Activated CD4-positive, alpha-beta T cell treated with anti-CD3 and anti-CD28 coated beads for 24 hours (primary cell): ENCODE results near the gene TMPRSS11A.

Experiments
- DNase-seq, 2 donors: peaks; one replicate each; pipeline ENCODE4 v3.0.0-alpha.2; 2020; ENCODE audit warnings: low read depth in 2 of 2

TMPRSS11A gene

DNA sequence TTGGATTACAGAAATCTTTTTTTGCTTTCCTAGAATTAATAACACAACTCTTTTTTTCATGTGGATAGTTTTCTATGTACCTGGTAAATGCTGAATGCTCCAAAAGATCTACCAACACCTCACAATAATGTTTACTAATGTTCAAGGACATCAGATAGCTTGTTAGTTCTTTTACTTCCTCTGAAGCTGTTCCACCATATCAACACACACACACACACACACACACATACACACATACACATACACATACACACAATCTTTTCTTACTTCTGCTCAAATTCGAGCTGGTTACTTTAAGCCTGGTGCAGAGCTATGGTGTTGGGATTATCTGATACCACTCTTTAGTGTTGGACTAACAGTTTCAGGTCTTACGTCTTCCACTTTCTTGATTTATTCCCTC, 51.2 kb downstream of the TMPRSS11A start:
- no peak for DNase-seq

DNA sequence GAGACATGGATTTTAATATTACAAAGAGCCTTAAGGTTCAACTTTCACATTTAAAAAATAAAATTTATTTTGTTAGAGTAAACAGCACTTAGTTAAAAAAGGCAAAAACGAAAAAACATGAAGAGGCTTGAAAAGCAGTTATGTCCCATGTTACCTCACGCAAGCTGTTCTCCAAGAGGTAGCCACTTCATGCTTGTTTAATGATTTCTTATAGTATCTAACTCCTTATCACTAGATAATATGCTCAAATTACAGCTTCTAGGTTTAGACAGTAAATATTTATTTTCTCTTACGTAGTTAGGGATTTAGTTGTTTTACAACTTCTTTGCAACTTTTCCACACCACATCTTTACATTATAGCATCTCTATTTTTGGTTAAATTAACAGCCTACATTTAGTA, 51.7 kb downstream of the TMPRSS11A start:
- DNase-seq, result no peak

DNA sequence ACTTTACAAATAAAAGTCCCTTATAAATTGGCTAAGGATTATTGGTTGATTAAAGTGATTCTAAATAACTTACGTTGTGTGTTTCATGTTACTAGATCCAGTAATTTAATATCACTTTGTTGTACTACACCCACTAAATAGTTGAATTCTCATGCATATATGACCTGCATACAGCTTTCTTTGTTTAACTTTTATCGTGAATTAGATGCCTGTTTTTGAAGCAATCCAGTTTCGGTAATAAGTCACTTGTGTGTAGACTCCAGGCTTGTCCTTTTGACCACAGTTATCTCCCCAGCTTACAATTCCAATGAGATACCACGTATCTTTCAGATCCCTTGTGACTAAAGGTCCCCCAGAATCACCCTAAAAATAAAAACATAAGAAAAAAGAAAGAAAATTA, 52.2 kb downstream of the TMPRSS11A start:
- DNase-seq, result no peak

DNA sequence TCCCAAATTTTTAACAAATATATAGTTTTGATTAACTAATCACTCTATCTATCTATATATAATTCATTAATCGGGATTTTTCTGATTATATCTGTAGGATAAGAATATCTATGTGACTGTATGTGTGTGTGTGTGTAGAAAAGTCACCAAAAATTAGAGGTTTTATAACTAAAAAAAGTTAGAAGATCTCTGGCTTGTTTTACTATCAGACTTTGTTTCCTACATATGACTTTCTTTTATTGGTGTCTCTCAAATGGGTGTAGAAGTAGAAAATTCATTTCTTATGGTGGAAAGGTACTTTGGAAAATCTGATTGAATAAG, 52.7 kb downstream of the TMPRSS11A start:
- no peak for DNase-seq

DNA sequence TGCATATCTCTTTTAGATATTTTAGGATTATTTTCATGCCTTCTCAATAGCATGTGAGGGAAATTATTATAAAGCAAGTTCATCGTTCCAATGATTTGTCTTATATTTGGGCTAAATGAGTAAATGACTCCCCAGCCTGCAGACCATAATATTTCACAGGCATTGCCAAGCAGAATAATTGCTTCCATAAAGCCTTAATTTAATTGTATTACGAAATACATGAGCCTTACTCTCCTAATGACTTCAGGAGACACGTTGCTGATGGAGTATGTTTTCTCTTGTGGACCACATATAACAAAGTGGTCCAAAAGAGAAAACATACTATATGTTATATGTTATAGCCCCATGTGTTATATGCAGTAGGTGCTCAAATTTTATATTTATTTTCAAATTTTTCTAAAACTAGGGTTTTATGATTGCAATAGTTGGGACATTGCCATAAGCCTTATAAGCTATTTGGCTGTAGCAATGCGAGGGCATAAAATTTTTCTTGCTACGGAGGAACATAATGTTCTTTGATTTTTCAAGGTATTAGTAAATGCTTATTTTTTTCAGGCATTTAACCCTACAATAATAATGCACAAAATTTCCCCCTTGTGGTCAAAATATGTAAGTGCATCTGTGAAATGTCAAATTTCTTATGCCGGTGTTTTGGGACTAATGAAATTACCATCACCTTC, 53.2 kb downstream of the TMPRSS11A start:
- no peak for DNase-seq

DNA sequence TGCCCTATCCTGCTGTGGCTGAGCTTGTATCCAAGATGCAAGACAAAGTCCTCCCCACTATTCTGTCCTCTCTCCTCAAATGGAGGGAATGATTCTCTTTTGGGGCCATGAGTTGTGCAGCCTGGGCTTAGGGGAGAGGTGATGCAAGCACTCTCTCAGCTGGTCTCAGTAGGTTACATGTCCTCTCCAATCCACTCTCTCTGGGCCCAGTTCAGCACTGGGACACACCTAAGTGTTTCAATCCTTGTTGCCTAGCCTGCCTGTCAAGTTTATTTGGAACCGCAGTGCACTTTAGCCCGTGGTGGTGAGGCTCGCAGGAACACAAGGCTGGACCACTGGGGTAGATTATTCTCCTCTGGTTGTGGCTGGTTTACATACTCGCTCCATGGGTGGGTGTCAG, 55.6 kb downstream of the TMPRSS11A start:
- no peak for DNase-seq

DNA sequence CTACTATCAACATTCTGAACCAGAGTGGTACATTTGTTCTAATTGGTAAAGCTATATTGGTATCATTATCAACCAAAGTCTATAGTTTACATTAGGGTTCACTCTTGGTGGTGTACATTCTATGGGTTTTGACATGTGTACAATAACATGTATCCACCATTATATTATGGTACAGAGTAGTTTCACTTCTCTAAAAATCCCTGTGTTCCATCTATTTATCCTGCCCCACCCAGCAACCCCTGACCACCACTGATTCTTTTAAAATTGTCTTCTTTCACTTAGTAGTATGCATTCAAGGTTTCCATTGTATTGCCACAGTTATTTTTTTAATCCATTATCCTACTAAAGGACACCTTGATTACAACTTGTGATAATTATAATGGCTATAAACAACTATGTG, 64.2 kb downstream of the TMPRSS11A start:
- DNase-seq, result no peak

DNA sequence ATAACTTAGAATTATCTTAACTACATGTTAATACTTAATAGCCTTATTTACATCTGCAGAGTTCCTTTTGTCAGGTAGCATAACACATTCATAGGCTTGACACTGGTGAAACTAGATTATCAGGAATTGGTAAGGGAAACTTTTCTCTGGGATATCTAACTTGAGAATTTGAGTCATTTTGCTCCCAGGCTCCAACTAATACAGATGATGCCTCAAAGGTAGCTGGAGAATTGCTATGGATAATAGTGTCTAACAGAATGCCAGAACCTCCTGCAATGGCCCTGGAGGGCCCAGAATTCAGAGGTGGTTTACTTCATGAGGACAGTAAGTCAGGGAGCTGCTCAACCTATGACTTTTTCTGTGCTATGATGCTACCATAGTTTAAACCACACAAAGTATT, 65.6 kb downstream of the TMPRSS11A start:
- DNase-seq, result no peak

DNA sequence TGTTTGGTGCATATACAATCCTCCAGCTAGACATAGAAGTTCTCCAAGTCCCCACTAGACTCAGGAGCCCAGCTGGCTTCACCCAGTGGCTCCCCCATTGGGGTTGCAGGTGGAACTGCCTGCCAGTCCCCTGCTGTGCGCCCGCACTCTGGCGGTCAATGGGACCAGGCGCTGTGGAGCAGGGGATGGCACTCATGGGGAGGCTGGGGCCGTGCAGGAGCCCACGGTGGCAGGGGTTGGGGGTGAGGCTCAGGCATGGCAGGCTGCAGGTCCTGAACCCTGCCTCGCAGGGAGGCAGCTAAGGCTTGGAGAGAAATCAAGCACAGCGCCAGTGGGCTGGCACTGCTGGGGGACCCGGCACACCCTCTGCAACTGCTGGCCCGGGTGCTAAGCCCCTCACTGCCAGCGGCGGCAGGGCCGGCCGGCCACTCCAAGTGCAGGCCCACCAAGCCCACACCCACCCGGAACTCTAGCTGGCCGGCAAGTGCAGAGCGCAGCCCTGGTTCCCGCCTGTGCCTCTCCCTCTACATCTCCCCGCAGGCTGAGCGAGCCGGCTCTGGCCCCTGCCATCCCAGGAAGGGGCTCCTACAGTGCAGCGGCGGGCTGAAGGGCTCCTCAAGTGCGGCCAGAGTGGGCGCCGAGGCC, 66.8 kb downstream of the TMPRSS11A start:
- no peak for DNase-seq

DNA sequence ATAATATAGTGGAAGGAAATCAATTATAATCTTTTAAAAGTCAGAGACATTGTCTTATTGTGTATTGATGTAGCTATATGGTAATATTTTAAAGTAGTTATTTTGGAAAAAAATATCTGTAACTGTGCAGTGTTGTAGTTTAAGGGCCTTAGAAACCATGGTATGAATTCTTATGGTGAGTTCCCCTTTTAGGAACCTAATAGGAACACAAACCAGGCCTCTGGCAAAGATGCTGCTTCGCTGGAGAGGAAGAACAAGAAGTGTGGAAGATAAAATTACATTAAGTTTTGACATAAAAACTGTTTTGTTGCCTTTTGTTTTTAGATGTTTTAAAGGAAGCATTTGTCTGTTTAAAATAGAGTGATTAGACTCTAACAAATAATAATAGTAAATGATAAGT, 68.6 kb downstream of the TMPRSS11A start:
- DNase-seq, result no peak

DNA sequence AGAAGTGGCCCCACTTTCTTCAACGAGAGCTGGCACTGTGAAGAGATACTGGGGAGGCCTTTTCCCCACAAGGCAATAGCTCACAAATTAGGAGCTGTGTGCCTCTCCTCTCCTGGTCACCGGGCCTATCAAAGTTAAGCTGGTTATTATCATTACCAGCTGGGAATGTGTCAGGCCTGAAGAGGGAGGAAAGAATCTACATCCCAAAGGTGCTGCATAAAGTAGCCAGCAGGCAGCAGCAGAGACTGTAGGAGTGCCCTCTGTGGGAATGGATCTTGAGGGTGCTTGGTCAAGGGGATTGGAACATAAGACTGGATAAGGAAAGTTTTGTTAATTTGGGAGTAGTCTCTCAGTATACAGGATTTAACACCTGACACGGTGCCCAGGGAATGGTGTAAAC, 70.4 kb downstream of the TMPRSS11A start:
- no peak for DNase-seq

DNA sequence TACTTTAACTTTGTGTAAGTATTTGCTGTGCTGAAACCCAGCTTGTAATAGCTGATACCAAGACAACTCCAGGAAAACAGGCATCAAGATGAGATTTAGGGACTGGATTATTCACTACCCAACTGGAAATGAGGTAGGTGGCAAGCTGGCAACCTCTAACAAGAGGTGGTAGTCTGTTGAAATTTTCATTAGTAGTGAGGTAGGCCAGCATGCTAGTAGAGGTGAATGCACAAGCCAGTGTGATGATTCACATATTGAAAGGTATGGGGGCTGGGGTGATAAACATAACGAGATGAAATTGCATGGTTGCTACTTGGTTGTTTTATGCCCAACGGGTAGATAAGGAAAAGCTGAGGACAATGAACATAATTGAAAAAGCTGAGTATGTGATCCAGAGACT, 71.0 kb downstream of the TMPRSS11A start:
- no peak for DNase-seq

DNA sequence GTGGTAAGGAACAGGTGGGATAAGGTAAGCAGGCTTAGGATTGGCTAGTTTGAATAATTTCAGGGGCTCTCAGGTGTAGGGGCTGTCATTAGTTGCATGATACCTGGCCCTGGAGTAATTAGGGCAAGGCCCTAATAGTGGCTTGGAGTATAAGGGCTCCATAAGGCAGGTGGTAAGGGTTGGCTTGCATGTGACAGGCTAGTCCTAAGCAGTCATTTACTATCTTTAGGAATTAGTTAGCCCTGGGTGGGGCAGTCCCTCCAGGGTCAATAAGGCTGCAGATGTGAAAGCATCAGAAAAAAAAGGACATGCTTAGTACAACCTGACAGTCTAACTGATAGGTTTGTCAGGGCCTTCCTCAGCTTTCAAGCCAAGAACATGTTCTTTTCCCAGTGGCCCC, 71.6 kb downstream of the TMPRSS11A start:
- no peak for DNase-seq

DNA sequence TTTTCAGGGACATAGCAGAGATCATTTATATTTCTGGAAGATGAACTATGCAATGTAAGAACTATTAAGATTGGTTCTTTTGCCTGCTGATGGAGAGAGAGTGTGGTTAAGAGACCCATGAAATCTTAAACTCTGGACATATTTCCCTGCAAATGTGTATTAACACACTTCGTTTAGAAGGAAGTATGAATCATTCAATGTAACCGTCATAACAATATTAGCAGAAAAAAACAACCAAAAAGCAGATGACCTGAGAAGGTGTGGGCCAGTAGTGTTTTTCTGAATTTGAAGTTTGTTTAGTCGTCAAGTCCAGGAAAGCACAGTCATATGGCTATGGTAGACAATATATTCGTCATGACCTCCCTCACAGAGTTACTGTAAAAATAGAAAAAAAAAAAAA, 77.0 kb downstream of the TMPRSS11A start:
- DNase-seq, result no peak

DNA sequence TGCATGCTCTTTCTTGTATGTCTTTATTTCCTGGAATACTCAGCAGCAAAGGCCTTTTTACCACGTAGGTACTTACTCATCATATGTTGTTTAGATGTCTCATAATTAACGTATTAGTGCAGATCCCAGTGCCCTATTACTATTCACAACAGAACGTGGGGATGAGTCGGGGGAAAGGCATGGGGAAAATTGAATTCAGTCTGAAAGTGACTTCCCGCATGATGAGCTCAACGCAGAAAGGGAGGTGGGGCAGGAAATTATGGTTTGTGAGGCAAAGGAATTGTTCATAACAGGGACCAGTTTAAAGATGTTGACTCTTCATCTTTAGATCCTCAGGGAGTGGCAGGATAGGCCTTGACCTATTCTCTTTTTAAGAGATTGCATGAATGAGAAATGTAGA, 77.5 kb downstream of the TMPRSS11A start:
- no peak for DNase-seq

DNA sequence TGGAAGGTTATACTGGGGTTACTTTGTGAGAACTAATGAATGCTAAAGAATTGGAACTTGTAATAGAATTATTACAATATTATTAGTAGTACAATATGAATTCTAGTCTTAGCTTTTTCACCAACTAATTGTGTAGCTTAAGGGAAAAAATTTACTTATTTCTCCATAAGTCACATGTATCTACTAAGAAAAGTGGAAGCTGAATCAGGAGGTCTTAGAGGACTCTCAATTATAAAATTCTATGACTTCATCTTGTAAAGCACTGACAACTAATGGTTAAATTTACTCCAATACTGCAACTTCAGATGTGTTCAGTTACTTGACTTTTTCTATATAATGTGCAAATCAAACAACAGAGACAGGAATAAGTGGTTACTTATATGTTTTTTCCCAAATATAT, 78.6 kb downstream of the TMPRSS11A start:
- no peak for DNase-seq

DNA sequence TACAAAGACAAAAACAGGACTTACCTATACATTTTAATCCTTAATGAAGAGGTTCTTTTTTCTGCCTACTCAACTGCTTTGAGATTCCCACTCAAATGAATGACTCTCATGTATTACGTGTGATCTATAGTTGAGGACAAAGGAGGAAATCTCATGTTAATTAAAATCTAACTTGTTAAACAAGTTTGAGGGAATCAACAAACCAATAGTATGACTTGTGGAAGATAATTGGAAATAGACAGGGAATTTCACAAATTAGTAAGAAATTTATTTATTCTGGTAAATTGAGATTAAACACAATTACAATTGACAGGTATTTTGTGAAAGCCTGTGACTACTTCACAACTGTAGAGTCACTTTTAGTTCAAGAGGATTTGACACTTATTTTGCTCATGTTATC, 79.4 kb downstream of the TMPRSS11A start, which contains the start of gene TMPRSS11D:
TSS of gene TMPRSS11D (minus strand) at position 101 of the 400 bp plus-strand sequence. CDS start at position 32, 69 bp downstream.
- no peak for DNase-seq

DNA sequence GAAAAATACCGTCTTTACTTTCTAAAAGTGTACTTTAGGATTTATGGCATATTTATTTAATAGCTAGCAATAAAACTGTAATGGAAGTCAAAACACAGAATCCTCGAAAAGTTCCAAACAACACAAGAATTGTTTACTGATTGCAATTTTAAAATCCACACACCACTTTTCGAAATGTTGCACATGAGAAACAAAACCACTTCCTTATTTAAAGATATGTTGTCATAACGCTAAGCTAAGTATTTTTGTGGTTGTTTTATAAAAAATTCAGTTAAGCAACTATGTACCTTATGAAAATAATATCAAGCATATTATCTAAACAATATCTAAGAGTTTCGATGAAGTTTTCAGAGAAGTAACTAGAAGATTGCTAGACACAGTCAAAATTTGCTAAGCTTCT, 79.8 kb downstream of the TMPRSS11A start:
- no peak for DNase-seq

DNA sequence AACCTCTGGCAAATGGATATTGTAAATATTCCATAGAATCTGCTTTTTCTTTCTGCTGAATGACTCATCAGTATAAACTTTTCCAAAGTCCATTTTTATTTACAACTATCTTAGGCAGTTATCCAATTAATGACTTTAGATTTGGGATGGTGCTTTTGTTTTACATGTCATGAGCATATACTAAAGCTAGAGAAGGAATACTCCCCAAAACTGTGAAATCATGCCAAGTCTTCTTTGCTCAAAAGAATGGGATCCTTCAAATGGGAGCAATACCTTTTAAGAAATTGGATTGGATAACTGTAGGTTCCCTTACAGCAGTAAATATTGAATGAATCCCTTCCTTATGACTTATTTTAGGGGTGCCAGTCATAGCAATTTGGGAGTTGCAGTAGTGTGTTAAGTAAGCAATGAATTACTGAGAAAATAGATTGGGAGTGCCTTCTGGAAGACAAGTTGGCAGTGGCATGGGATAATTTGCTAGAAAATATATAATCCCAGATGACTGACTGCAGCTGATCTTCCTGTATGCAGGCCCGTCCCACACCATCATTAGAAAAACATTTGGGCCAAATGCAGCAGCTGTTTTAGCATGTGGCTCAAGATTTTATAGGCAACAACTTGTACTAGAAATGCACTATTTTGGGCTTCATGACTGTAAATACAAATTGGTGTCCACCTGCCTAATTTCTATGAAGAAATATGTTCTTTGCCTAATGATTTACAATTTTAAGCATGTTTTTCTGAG, 82.3 kb downstream of the TMPRSS11A start:
- DNase-seq, result no peak

DNA sequence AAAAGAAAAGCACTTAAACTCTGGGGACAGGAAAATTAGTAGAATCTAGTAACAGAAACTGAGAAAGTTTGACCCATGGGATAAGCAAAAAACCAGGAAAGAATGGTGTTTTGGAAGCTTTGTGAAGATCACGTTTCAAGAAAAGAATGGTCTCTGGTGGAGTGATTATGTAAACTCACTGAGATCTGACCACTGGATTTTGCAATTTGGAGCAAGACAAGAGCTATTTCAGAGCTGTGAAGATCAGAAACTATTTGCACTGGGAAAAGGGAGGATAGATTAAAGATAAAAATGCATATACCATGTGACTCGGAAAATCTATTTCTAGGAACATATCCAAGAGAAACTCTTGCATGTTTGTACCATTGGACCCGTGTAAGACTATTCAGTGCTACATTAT, 83.8 kb downstream of the TMPRSS11A start:
- DNase-seq, result no peak

DNA sequence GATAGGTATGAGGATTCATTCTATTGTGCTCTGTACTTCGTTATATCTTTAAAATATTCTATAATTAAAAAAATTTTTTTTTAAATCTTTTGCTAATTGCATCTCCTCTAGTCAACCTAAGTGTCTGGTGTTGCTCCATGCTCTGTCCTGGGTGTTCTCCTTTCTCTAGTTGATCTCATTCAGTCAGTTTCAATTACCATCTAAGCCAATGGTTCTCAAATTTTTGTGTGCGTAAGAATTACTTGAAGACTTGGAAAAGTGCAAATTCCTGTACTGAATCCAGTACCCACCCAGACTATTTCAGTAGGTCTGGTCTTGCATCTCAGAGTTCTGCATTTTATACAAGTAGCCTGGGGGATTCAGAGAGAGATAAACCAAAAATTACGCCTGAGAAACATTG, 86.2 kb downstream of the TMPRSS11A start:
- no peak for DNase-seq

DNA sequence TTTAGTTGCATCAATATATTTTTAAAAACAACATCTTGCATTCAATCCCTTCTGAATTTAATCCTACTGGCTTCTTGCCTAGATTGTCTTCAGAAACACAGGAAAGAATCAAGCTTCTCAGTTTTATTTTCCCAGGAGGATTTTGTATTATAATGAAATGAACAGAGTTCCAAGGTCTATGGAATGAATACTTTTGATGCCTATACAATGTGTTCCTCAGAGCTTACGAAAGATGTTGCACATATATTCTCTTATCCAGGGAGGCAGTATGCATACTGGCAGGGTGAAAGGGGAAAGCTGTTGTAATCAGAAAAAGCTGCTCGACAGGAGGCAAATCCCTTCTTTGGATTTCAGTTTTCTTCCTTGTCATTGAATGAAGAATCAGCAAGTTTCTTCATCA, 88.3 kb downstream of the TMPRSS11A start:
- DNase-seq, result no peak

DNA sequence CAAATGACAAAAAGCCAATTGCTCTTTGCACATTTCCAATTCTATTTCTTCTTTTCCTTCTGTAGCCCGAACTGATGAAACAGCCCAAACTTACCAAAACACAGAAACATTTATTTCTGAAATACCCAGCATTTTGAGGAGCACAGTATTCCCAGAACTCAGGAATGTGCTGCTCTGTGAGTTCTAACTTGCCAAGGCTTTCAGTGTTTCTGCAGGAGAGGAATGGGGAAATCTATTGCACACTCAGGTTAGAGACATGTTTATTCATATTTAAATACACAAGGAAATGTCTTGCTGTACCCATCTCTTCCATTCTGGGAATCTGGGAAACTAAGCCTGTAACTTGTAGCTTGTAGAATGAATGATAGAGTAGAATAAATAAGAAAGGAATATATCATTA, 90.2 kb downstream of the TMPRSS11A start:
- DNase-seq, result no peak
